Endodermal cell (in vitro differentiated cells): ENCODE data around the gene SLC2A6. TPM values are rescaled to one million over a fixed set of nuclear protein-coding genes. Genes with fewer than 3 reads are reported as not detected.

ENCODE experiments used
- DNase-seq: peaks from one replicate; pipeline ENCODE4 v3.0.0-alpha.2; 2017
- H3K27ac ChIP-seq: 2 replicates; pipeline ENCODE4 v1.5.1; 2013; ENCODE audit warnings: mild to moderate bottlenecking, low read depth, low read length, moderate library complexity
- H3K27me3 ChIP-seq: 2 replicates; pipeline ENCODE4 v1.6.1; 2013; ENCODE audit warnings: mild to moderate bottlenecking, low read length, moderate library complexity; ENCODE audit not compliant: insufficient read depth, control insufficient read depth, poor library complexity, severe bottlenecking
- H3K36me3 ChIP-seq: 2 replicates; pipeline ENCODE4 v1.7.0; 2013; ENCODE audit warnings: mild to moderate bottlenecking, low read length, moderate library complexity; ENCODE audit not compliant: control insufficient read depth, insufficient read depth
- H3K4me1 ChIP-seq: one replicate; pipeline ENCODE4 v1.7.0; 2013; ENCODE audit warnings: low read length; ENCODE audit not compliant: control insufficient read depth, insufficient read depth
- H3K4me3 ChIP-seq: 2 replicates; pipeline ENCODE4 v1.5.1; 2013; ENCODE audit warnings: mild to moderate bottlenecking, low read length, moderate library complexity
- H3K9ac ChIP-seq: 2 replicates; pipeline ENCODE4 v1.6.1; 2013; ENCODE audit warnings: mild to moderate bottlenecking, low read length, moderate library complexity; ENCODE audit not compliant: poor library complexity, severe bottlenecking; ENCODE audit errors: extremely low read depth
- H3K9me3 ChIP-seq: 2 replicates; pipeline ENCODE4 v1.6.1; 2013; ENCODE audit warnings: mild to moderate bottlenecking, low read length, moderate library complexity; ENCODE audit not compliant: control insufficient read depth
- H3K27ac Mint-ChIP-seq: 2 replicates; pipeline ENCODE4 v1.8.0; 2020; ENCODE audit warnings: mixed read lengths
- H3K27me3 Mint-ChIP-seq: 2 replicates; pipeline ENCODE4 v1.8.0; 2021; ENCODE audit warnings: mild to moderate bottlenecking, mixed read lengths; ENCODE audit not compliant: insufficient read depth
- H3K36me3 Mint-ChIP-seq: 2 replicates; pipeline ENCODE4 v1.8.0; 2020; ENCODE audit warnings: low read depth, mixed read lengths
- H3K4me1 Mint-ChIP-seq: 2 replicates; pipeline ENCODE4 v1.8.0; 2020; ENCODE audit warnings: mixed read lengths
- H3K4me3 Mint-ChIP-seq: 2 replicates; pipeline ENCODE4 v1.8.0; 2020; ENCODE audit warnings: mild to moderate bottlenecking, moderate library complexity, mixed read lengths
- H3K9me3 Mint-ChIP-seq: 2 replicates; pipeline ENCODE4 v1.8.0; 2020; ENCODE audit warnings: mild to moderate bottlenecking, mixed read lengths
- CTCF ChIP-seq: fragments of 200-600 bp; sonication (generic); conservative IDR thresholded peaks from 2 replicates; pipeline ENCODE4 v1.5.0; 2021; ENCODE audit warnings: antibody characterized with exemption, mild to moderate bottlenecking
- WGBS, 2 experiments: methylation state at CpG; one replicate each; pipeline versions ENCODE4 v1.1.5 to v1.1.7; 2013; ENCODE audit warnings: missing lambda C conversion rate in 2 of 2, mixed read lengths in 1 of 2; ENCODE audit not compliant: insufficient coverage in 1 of 2, insufficient read length in 1 of 2; 5-methylcytosine and 5-hydroxymethylcytosine counted together
- total RNA-seq, 2 donors: library from RNA; stranded (reverse); fragmentation: NEBNext Ultra II Directional in 1 of 2; extraction: Animal tissue kit (Norgen Biotek cat#: 25700) in 1 of 2; gene quantifications; 2 replicates in 1 of 2; 3 replicates in 1 of 2; pipeline ENCODE4 v1.2.1, GENCODE V29; 2021

SLC2A6 gene
- total RNA-seq, 2 donors from 2014 or later: 11.6 to 17.7 TPM

GRCh38 chr9:133522073-133522910, 43.4 kb upstream of the SLC2A6 start:
- Histone ChIP-seq H3K4me1 (peaks cover 12% of the 10 kb centered on the region), H3K4me3 (no peak overlapping the region), H3K9me3 (no peaks in the 10 kb centered on the region), H3K9ac (no peak overlapping the region), H3K36me3 (no peaks in the 10 kb centered on the region), H3K27ac (no peak overlapping the region), H3K27me3 (no peaks in the 10 kb centered on the region)
- no peak for DNase-seq
- 88 to 89% methylated on average over 8 to 14 of the region's 14 CpGs for WGBS, 2 experiments
- peaks cover 19% of the 10 kb centered on the region for H3K4me1 Mint-ChIP-seq
- no peak overlapping the region for H3K27ac Mint-ChIP-seq
- H3K36me3 Mint-ChIP-seq: no peaks in the 10 kb centered on the region
- TF ChIP-seq CTCF: no peak
- H3K9me3 Mint-ChIP-seq: no peaks in the 10 kb centered on the region
- H3K27me3 Mint-ChIP-seq: no peaks in the 10 kb centered on the region
- H3K4me3 Mint-ChIP-seq: no peak overlapping the region

GRCh38 chr9:133521122-133522072, 42.5 kb upstream of the SLC2A6 start:
- Mint-ChIP-seq H3K9me3 (no peaks in the 10 kb centered on the region), H3K27me3 (no peaks in the 10 kb centered on the region), H3K36me3 (no peaks in the 10 kb centered on the region), H3K4me3 (no peak overlapping the region), H3K4me1 (peaks cover 10% of the 10 kb centered on the region), H3K27ac (no peak overlapping the region)
- peaks cover 3% of the 10 kb centered on the region for H3K4me1 ChIP-seq
- 89 to 94% methylated on average over 20 to 21 of the region's 21 CpGs for WGBS, 2 experiments
- no peak overlapping the region for H3K9ac ChIP-seq
- TF ChIP-seq CTCF: no peak
- H3K27ac ChIP-seq: no peak overlapping the region
- no peaks in the 10 kb centered on the region for H3K36me3 ChIP-seq
- no peaks in the 10 kb centered on the region for H3K27me3 ChIP-seq
- no peaks in the 10 kb centered on the region for H3K9me3 ChIP-seq
- H3K4me3 ChIP-seq: no peak overlapping the region
- DNase-seq: no peak

- 90 to 97% methylated on average over 21 to 24 of the region's 24 CpGs for WGBS, 2 experiments
- H3K4me1 ChIP-seq: no peaks in the 10 kb centered on the region
- H3K27me3 ChIP-seq: no peaks in the 10 kb centered on the region
- H3K4me3 ChIP-seq: no peak overlapping the region
- H3K9ac ChIP-seq: no peak overlapping the region
- H3K9me3 Mint-ChIP-seq: no peaks in the 10 kb centered on the region
- no peak for TF ChIP-seq CTCF
- H3K27me3 Mint-ChIP-seq: no peaks in the 10 kb centered on the region
- DNase-seq: no peak
- no peak overlapping the region for H3K4me3 Mint-ChIP-seq
- H3K36me3 ChIP-seq: no peaks in the 10 kb centered on the region
- H3K4me1 Mint-ChIP-seq: no peaks in the 10 kb centered on the region
- H3K27ac ChIP-seq: no peak overlapping the region
- H3K36me3 Mint-ChIP-seq: no peaks in the 10 kb centered on the region
- H3K9me3 ChIP-seq: no peaks in the 10 kb centered on the region
- no peak overlapping the region for H3K27ac Mint-ChIP-seq
Measured at GRCh38 chr9:133520121-133520835, 41.4 kb upstream of the SLC2A6 start.
